NCI-H128 (cell line): ENCODE results near the gene PLA2G4A.
"Not testable (repeated sequence)": the region's sequence is repeated elsewhere in the genome, so short reads cannot be mapped to it uniquely, and the experiment has no call there.

Source experiments
- DNase-seq: peaks from one replicate; lab custom pipeline; 2025; ENCODE audit not compliant: unreplicated experiment; lab: John Stamatoyannopoulos, UW

Gene PLA2G4A

GRCh38 chr1:186917106-186917786, 88.5 kb downstream of the PLA2G4A start:
- DNase-seq = not testable (repeated sequence)

- DNase-seq = not testable (repeated sequence)
These were observed 92.6 kb downstream of the PLA2G4A start for GRCh38 chr1:186921386-186921785.

- not testable (repeated sequence) for DNase-seq
These were observed 94.1 kb downstream of the PLA2G4A start for GRCh38 chr1:186922814-186923213.

GRCh38 chr1:186923486-186923885, 94.7 kb downstream of the PLA2G4A start:
- no peak for DNase-seq

- DNase-seq = no peak
These were observed 97.3 kb downstream of the PLA2G4A start for GRCh38 chr1:186925881-186926669.

GRCh38 chr1:186927884-186928283, 99.1 kb downstream of the PLA2G4A start:
- DNase-seq = no peak

- no peak for DNase-seq
These were observed 101.5 kb downstream of the PLA2G4A start for GRCh38 chr1:186930238-186930637.

- no peak for DNase-seq
These were observed 108.4 kb downstream of the PLA2G4A start for GRCh38 chr1:186937016-186937670.

- no peak for DNase-seq
These were observed 115.3 kb downstream of the PLA2G4A start for GRCh38 chr1:186943891-186944686.

GRCh38 chr1:186945146-186945545, 116.4 kb downstream of the PLA2G4A start:
- DNase-seq = no peak

GRCh38 chr1:186948535-186948934, 119.8 kb downstream of the PLA2G4A start:
- DNase-seq = no peak

- no peak for DNase-seq
These were observed 120.4 kb downstream of the PLA2G4A start for GRCh38 chr1:186949173-186949572.

- DNase-seq = no peak
These were observed 121.8 kb downstream of the PLA2G4A start for GRCh38 chr1:186950547-186950946.

GRCh38 chr1:186953876-186954275, 125.1 kb downstream of the PLA2G4A start:
- DNase-seq = no peak

- no peak for DNase-seq
These were observed 128.6 kb downstream of the PLA2G4A start for GRCh38 chr1:186957314-186957713.

GRCh38 chr1:186958520-186958919, 129.8 kb downstream of the PLA2G4A start:
- DNase-seq = no peak

- DNase-seq = no peak
These were observed 132.1 kb downstream of the PLA2G4A start for GRCh38 chr1:186960861-186961260.

- DNase-seq = no peak
These were observed 137.1 kb downstream of the PLA2G4A start for GRCh38 chr1:186965847-186966246.

GRCh38 chr1:186966456-186966855, 137.7 kb downstream of the PLA2G4A start:
- DNase-seq = no peak

GRCh38 chr1:186967656-186968394, 139.1 kb downstream of the PLA2G4A start:
- no peak for DNase-seq
